DND-41 (cell line): ENCODE data around the gene TBL1X.

Source experiments
- ATAC-seq: fragments of 200-7000 bp; cut with Tn5 transposase; 3 replicates; pipeline ENCODE4 v1.9.1; 2021; ENCODE audit warnings: low read depth; ENCODE audit not compliant: insufficient read depth
- DNase-seq: peaks from one replicate; pipeline ENCODE4 v3.0.0-alpha.2; 2020
- H2AFZ ChIP-seq: 2 replicates; pipeline ENCODE4 v1.6.0; 2012; ENCODE audit warnings: low read depth, low read length
- H3K27ac ChIP-seq: 2 replicates; pipeline ENCODE4 v1.5.1; 2012; ENCODE audit warnings: low read length, inconsistent platforms
- H3K27me3 ChIP-seq: fragments of 200-600 bp; sonication (generic); 2 replicates; pipeline ENCODE4 v1.6.0; 2012; ENCODE audit warnings: low read length, mild to moderate bottlenecking, inconsistent platforms; ENCODE audit not compliant: insufficient read depth, poor library complexity
- H3K36me3 ChIP-seq: 2 replicates; pipeline ENCODE4 v1.5.1; 2012; ENCODE audit warnings: low read length, inconsistent platforms; ENCODE audit not compliant: insufficient read depth
- H3K4me1 ChIP-seq: 2 replicates; pipeline ENCODE4 v1.5.1; 2012; ENCODE audit warnings: mild to moderate bottlenecking, low read length; ENCODE audit not compliant: insufficient read depth
- H3K4me2 ChIP-seq: 2 replicates; pipeline ENCODE4 v1.6.0; 2012; ENCODE audit warnings: mild to moderate bottlenecking, moderate library complexity, low read length, inconsistent platforms; ENCODE audit not compliant: insufficient read depth
- H3K4me3 ChIP-seq, 2 experiments: fragments of 200-600 bp in 1 of 2; shearing (Covaris generic) in 1 of 2; 2 replicates each; pipeline ENCODE4 v1.5.1; 2012 to 2016; ENCODE audit warnings: inconsistent platforms in 2 of 2, low read length in 2 of 2, mild to moderate bottlenecking in 2 of 2, low read depth in 1 of 2, moderate library complexity in 1 of 2
- H3K79me2 ChIP-seq: 2 replicates; pipeline ENCODE4 v1.6.0; 2012; ENCODE audit warnings: low read length, inconsistent platforms; ENCODE audit not compliant: insufficient read depth
- H3K9ac ChIP-seq: 2 replicates; pipeline ENCODE4 v1.6.0; 2012; ENCODE audit warnings: low read depth, mild to moderate bottlenecking, inconsistent platforms, low read length, moderate library complexity
- H3K9me3 ChIP-seq: 2 replicates; pipeline ENCODE4 v1.5.1; 2012; ENCODE audit warnings: low read length, moderate library complexity, mild to moderate bottlenecking, inconsistent platforms; ENCODE audit not compliant: insufficient read depth, severe bottlenecking
- H4K20me1 ChIP-seq: 2 replicates; pipeline ENCODE4 v1.6.0; 2012; ENCODE audit warnings: low read length; ENCODE audit not compliant: insufficient read depth
- EZH2 ChIP-seq: IDR thresholded peaks from 3 replicates; pipeline ENCODE4 v1.6.1; 2012; ENCODE audit warnings: borderline replicate concordance, low read depth, mild to moderate bottlenecking, moderate library complexity, low read length, inconsistent platforms; ENCODE audit not compliant: severe bottlenecking
- TF ChIP-seq, protein P1 (sequence below): IDR thresholded peaks from 2 replicates; pipeline ENCODE4 v1.5.1; 2012; ENCODE audit warnings: borderline replicate concordance, low read length, moderate library complexity, mild to moderate bottlenecking; ENCODE audit not compliant: poor library complexity, severe bottlenecking; ENCODE audit errors: extremely low read depth

The TBL1X gene

DNA sequence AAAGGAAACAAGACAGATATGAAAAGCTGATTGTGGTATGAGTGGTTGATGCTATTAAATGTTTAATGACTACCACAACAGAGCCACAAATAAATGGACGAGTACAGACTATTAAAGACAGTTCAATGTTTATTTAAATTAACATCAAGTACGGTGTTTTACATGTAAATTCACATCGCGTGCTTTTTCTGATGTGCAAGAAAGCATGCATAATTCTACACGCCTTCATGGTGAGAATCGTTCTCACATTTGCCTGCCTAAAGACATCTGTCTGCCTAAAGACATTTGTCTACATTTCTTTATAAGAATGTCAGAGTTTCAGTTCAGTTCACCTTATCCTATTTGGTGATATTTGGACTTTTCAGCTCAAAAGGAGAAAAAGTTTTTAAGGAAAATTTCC lies 308.1 kb downstream of the TBL1X start:
- Histone ChIP-seq H3K27me3 (no peaks in the 10 kb centered on the region), H3K79me2 (no peaks in the 10 kb centered on the region), H3K27ac (no peak overlapping the region), H3K9ac (no peak overlapping the region), H3K4me2 (no peak overlapping the region), H3K36me3 (no peaks in the 10 kb centered on the region), H3K4me1 (peaks cover 14% of the 10 kb centered on the region), H4K20me1 (0 out of 2 replicates have a peak, but pooled peaks cover under 1% of the 10 kb centered on the region), H3K9me3 (no peaks in the 10 kb centered on the region), H2AFZ (no peak overlapping the region), H3K4me3 (no peak overlapping the region)
- no peak for ATAC-seq
- TF ChIP-seq, protein P1, sequence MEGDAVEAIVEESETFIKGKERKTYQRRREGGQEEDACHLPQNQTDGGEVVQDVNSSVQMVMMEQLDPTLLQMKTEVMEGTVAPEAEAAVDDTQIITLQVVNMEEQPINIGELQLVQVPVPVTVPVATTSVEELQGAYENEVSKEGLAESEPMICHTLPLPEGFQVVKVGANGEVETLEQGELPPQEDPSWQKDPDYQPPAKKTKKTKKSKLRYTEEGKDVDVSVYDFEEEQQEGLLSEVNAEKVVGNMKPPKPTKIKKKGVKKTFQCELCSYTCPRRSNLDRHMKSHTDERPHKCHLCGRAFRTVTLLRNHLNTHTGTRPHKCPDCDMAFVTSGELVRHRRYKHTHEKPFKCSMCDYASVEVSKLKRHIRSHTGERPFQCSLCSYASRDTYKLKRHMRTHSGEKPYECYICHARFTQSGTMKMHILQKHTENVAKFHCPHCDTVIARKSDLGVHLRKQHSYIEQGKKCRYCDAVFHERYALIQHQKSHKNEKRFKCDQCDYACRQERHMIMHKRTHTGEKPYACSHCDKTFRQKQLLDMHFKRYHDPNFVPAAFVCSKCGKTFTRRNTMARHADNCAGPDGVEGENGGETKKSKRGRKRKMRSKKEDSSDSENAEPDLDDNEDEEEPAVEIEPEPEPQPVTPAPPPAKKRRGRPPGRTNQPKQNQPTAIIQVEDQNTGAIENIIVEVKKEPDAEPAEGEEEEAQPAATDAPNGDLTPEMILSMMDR, result no peak
- TF ChIP-seq EZH2, result no peak
- no peak for DNase-seq

DNA sequence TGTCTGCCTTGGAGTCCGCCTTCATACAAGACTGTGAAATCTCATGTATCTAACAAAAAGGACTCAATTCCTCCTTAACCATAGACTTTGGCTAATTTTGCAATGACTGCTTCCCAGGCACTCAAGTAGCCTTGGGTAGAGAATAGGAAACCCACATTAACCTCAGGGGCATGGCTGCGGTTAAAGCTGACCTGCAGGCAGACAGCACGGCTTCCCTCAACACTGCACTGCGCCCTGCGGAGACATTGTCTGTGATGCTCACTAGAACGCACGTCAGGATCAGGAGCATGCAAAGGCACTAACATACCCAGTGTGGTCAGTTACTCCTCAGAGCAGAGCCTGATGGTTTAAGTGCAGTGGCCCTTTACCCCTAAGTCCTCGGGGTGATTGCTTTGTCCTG lies 311.1 kb downstream of the TBL1X start:
- ATAC-seq (no peak), DNase-seq (no peak)
- no peak for TF ChIP-seq EZH2
- TF ChIP-seq, protein P1, result no peak
- no peaks in the 10 kb centered on the region for H3K79me2 ChIP-seq
- H3K27ac ChIP-seq, result no peak overlapping the region
- no peaks in the 10 kb centered on the region for H3K27me3 ChIP-seq
- no peaks in the 10 kb centered on the region for H3K4me1 ChIP-seq
- H3K9ac ChIP-seq, result no peak overlapping the region
- no peak overlapping the region for H3K4me2 ChIP-seq
- H4K20me1 ChIP-seq, result no peaks in the 10 kb centered on the region
- no peaks in the 10 kb centered on the region for H3K9me3 ChIP-seq
- H3K36me3 ChIP-seq, result no peaks in the 10 kb centered on the region
- no peak overlapping the region for H2AFZ ChIP-seq
- no peak overlapping the region for H3K4me3 ChIP-seq

DNA sequence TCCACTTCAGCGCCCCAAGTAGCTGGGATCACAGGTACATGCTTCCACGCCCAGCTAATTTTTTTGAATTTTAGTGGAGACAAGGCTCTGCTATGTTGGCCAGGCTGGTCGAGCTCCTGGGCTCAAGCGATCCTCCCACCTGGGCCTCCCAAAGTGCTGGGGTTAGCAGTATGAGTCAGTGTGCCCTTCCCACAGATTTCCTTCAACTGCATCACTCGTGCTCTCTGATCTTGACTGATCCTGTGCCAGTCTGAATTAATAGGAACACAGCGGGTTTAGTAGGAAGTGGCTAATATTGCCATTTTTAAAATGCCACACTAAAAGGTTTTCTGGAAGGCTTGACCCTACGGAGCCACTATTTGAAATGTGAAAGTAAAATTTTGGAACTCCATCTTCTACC lies 317.1 kb downstream of the TBL1X start:
- Histone ChIP-seq H3K4me2 (no peak overlapping the region), H3K4me3 (no peak overlapping the region), H3K27ac (no peak overlapping the region), H4K20me1 (no peaks in the 10 kb centered on the region), H2AFZ (no peak overlapping the region), H3K9ac (no peak overlapping the region), H3K36me3 (no peaks in the 10 kb centered on the region), H3K27me3 (no peaks in the 10 kb centered on the region), H3K9me3 (no peaks in the 10 kb centered on the region), H3K4me1 (no peaks in the 10 kb centered on the region), H3K79me2 (no peaks in the 10 kb centered on the region)
- ATAC-seq (no peak), DNase-seq (no peak)
- TF ChIP-seq, protein P1, result no peak
- no peak for TF ChIP-seq EZH2

DNA sequence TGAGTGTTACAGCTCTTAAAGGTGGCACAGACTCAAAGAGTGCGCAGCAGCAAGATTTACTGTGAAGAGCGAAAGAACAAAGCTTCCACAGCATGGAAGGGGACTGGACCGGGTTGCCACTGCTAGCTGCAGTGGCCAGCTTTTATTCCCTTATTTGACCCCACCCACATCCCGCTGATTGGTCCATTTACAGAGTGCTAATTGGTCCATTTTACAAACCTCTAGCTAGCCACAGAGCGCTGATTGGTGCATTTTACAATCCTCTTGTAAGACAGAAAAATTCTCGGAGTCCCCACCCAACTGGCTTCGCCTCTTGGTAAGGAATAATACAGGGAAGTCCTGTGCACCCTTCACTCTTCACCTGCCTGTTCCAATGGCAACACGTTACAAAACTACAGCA lies 319.5 kb downstream of the TBL1X start:
- DNase-seq (no peak), ATAC-seq (no peak)
- H3K9me3 ChIP-seq, result no peaks in the 10 kb centered on the region
- H3K4me3 ChIP-seq, result no peak overlapping the region
- no peak overlapping the region for H3K4me2 ChIP-seq
- H3K4me1 ChIP-seq, result no peaks in the 10 kb centered on the region
- H3K27me3 ChIP-seq, result no peaks in the 10 kb centered on the region
- no peak overlapping the region for H2AFZ ChIP-seq
- no peak for TF ChIP-seq EZH2
- TF ChIP-seq, protein P1, result no peak
- no peak overlapping the region for H3K27ac ChIP-seq
- no peaks in the 10 kb centered on the region for H3K79me2 ChIP-seq
- no peak overlapping the region for H3K9ac ChIP-seq
- no peaks in the 10 kb centered on the region for H3K36me3 ChIP-seq
- no peaks in the 10 kb centered on the region for H4K20me1 ChIP-seq
